ENCODE data around the gene POFUT1.
A peak's percentile ranks its signal among the peaks of the same experiment; 100 is the strongest.
"Not testable (repeated sequence)": the region's sequence is repeated elsewhere in the genome, so short reads cannot be mapped to it uniquely, and the experiment has no call there.

POFUT1 gene

GRCh38 chr20:32189691-32190615 lies 17.7 kb upstream of the POFUT1 start:
- DNase-seq, result peak; percentile 52 to 62

- peak in 1 of 2 experiments; percentile 39 for DNase-seq
These were observed 16.9 kb upstream of the POFUT1 start for GRCh38 chr20:32190616-32191415.

- DNase-seq, result no peak
These were observed 16.3 kb upstream of the POFUT1 start for GRCh38 chr20:32191422-32191821.

- DNase-seq, result no peak
These were observed 15.8 kb upstream of the POFUT1 start for GRCh38 chr20:32191873-32192272.

GRCh38 chr20:32192698-32193097 lies 15.0 kb upstream of the POFUT1 start:
- no peak for DNase-seq

- not testable (repeated sequence) for DNase-seq
These were observed 14.3 kb upstream of the POFUT1 start for GRCh38 chr20:32193336-32193735.

- DNase-seq, result no peak
These were observed 13.7 kb upstream of the POFUT1 start for GRCh38 chr20:32193996-32194395.

GRCh38 chr20:32195581-32195980 lies 12.1 kb upstream of the POFUT1 start:
- DNase-seq, result no peak

- DNase-seq, result not testable (repeated sequence)
These were observed 11.1 kb upstream of the POFUT1 start for GRCh38 chr20:32196613-32197012.

GRCh38 chr20:32197136-32197535 lies 10.5 kb upstream of the POFUT1 start:
- not testable (repeated sequence) for DNase-seq

GRCh38 chr20:32199006-32199405 lies 8.7 kb upstream of the POFUT1 start:
- no peak for DNase-seq

- DNase-seq, result no peak
These were observed 6.2 kb upstream of the POFUT1 start for GRCh38 chr20:32201296-32201976.

- no peak for DNase-seq
These were observed 5.7 kb upstream of the POFUT1 start for GRCh38 chr20:32201977-32202363.

- DNase-seq, result no peak
These were observed 4.1 kb upstream of the POFUT1 start for GRCh38 chr20:32203356-32204204.

- no peak for DNase-seq
These were observed 3.2 kb upstream of the POFUT1 start for GRCh38 chr20:32204205-32205109.

- DNase-seq, result no peak
These were observed 2.4 kb upstream of the POFUT1 start for GRCh38 chr20:32205110-32205842.

- no peak for DNase-seq
These were observed 1.6 kb upstream of the POFUT1 start for GRCh38 chr20:32205843-32206759.

- no peak for DNase-seq
These were observed 687 bp upstream of the POFUT1 start for GRCh38 chr20:32206760-32207625.

Measured in NCI-H1930 (cell line).